Lower lobe of right lung (tissue), 2 donors: ENCODE results near the gene ZNF343. TPM values are rescaled to one million over a fixed set of nuclear protein-coding genes. Genes with fewer than 3 reads are reported as not detected.

Experiments used
- ATAC-seq, 2 donors: fragments of 200-7000 bp; cut with Tn5 transposase; one replicate each; pipeline ENCODE4 v1.9.1; 2020 to 2022; ENCODE audit warnings: mild to moderate bottlenecking in 2 of 2, moderate library complexity in 2 of 2
- DNase-seq: peaks from one replicate; pipeline ENCODE4 v3.0.0-alpha.2; 2020
- H3K27ac ChIP-seq: fragments of 200-600 bp; one replicate; pipeline ENCODE4 v1.8.0; 2022
- H3K27me3 ChIP-seq: fragments of 200-600 bp; one replicate; pipeline ENCODE4 v1.8.0; 2022; ENCODE audit warnings: low read depth
- H3K36me3 ChIP-seq: fragments of 200-600 bp; one replicate; pipeline ENCODE4 v1.8.0; 2022; ENCODE audit warnings: mild to moderate bottlenecking
- H3K4me1 ChIP-seq: fragments of 200-600 bp; one replicate; pipeline ENCODE4 v1.8.0; 2022
- H3K4me3 ChIP-seq: fragments of 200-600 bp; one replicate; pipeline ENCODE4 v1.8.0; 2022; ENCODE audit warnings: mild to moderate bottlenecking
- H3K9me3 ChIP-seq: fragments of 200-600 bp; one replicate; pipeline ENCODE4 v1.8.0; 2022
- intact Hi-C: fragments of 100-400 bp; cut with DNase I; formaldehyde crosslinking; loops from one replicate; pipeline ENCODE4 v1.11.0; 2022
- long read RNA-seq: library from polyadenylated mRNA; unstranded; transcript quantifications from one replicate; pipeline ENCODE4 v2.0.0, GENCODE V29; 2021
- total RNA-seq: library from RNA; stranded (reverse); fragmentation: NEBNext Ultra II Directional; extraction: Animal tissue kit (Norgen Biotek cat#: 25700); gene quantifications from one replicate; pipeline ENCODE4 v1.2.1, GENCODE V29; 2021
- TF ChIP-seq, protein P1 (sequence below): fragments of 200-600 bp; IDR thresholded peaks from one replicate; pipeline ENCODE4 v1.8.0; 2022; ENCODE audit warnings: antibody characterized with exemption, mild to moderate bottlenecking
- donor health status: DM: no; HTN: yes; CAD: no; lungs with severe emphysema.

ZNF343 gene
- 8.8 TPM for total RNA-seq
- long read RNA-seq, transcript ZNF343-201 (6 exons, 3,632 nt), result major isoform, 6 of 25 reads
- long read RNA-seq, partial matches to known transcripts, result 3 of 25 reads
- long read RNA-seq, other reads (novel, unspliced or antisense), result 15 of 25 reads

DNA sequence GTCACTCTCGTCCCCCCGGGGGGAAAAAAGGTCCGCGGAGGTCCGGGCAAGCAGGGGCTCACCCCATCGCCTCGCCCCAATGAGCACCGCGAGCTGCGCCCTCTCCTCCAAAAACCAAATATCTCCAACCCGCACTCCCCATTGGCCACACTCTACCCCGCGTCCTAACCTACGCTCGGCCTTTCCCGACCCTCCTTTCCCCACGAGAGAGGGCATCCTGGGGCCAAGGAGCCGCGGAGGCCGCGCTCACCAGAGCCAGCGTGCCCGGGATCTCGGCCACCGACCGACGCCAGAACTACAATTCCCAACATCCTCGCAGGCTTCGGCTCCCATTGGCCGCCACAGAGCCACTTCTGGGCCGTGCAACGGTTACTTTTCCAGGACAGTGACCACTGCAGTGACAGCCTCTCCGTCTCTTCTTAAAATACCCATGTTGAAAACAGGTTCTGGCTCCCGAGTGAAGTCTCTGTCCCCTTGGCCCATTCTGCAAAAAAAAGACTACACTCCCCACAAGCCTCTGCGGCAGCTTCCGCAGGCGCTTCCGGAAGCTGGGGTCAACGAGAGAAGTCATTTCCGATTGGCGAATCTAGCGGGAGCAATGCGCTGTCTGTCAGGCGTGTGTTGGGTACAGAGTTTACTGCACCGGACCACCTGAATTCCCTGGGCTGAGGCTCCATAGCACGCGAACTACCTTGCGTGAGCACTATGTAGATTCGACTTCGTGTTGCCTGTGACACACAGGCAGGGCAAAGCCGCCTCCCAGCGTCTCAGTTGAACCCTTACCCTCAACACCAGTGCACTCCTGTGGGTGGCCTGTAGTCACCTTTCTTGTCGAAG, at the start of gene ZNF343:
Gene ZNF343, minus strand, starts transcription at position 285 of the 837 bp plus-strand sequence. CDS start 15,020 bp downstream, outside the sequence.
- Histone ChIP-seq H3K36me3 (no peaks in the 10 kb centered on the region), H3K9me3 (no peaks in the 10 kb centered on the region), H3K4me3 (peak within 1 kb of the TSS; percentile 88), H3K27me3 (no peaks in the 10 kb centered on the region), H3K27ac (peak within 1 kb of the TSS; percentile 89), H3K4me1 (peaks cover 15% of the 10 kb centered on the region)
- intact Hi-C loops, result no loop called here
- peak; percentile 85 for DNase-seq
- ATAC-seq, result peak; percentile 96 to 98
- TF ChIP-seq, protein P1, sequence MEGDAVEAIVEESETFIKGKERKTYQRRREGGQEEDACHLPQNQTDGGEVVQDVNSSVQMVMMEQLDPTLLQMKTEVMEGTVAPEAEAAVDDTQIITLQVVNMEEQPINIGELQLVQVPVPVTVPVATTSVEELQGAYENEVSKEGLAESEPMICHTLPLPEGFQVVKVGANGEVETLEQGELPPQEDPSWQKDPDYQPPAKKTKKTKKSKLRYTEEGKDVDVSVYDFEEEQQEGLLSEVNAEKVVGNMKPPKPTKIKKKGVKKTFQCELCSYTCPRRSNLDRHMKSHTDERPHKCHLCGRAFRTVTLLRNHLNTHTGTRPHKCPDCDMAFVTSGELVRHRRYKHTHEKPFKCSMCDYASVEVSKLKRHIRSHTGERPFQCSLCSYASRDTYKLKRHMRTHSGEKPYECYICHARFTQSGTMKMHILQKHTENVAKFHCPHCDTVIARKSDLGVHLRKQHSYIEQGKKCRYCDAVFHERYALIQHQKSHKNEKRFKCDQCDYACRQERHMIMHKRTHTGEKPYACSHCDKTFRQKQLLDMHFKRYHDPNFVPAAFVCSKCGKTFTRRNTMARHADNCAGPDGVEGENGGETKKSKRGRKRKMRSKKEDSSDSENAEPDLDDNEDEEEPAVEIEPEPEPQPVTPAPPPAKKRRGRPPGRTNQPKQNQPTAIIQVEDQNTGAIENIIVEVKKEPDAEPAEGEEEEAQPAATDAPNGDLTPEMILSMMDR, result no peak

DNA sequence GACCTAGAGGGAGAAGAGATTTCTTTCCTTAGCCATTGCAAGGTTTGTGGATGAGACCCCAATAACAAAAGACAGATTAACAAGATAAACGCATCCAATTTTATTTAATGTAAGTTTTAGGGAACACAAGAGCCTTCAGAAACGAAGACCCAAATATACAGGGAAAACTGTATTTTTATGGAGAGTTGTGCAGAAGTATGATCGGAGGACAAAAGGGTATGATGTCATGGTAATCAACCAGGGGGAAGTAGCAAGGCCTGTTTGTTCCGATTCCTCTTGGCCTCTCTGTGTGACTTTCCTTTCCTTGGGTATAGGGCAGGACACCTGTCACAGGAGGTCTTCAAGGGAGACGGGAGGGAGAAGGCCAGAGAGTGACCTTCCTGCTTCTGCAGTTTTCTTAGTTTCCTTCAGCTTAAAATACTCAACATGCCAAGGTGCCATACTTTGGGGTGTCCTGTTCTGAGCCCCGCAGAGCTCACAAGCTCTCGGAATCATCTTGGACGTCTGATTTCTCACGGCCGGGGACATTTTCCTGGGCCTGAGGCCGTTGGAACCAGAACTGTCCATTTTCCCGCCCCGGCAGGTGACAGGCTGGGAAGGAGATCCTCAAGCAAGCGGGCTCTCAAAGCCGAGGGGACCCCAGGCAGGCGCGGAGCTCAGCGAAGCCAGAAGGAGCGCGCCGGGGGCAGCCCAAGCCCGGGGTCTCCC, 49.3 kb upstream of the ZNF343 start:
- Histone ChIP-seq H3K4me3 (no peak overlapping the region), H3K27me3 (peaks cover 72% of the 10 kb centered on the region), H3K36me3 (no peaks in the 10 kb centered on the region), H3K9me3 (no peaks in the 10 kb centered on the region), H3K27ac (no peak overlapping the region), H3K4me1 (peaks cover 9% of the 10 kb centered on the region)
- intact Hi-C loops, result no loop called here
- TF ChIP-seq, protein P1, result no peak
- DNase-seq (no peak), ATAC-seq (peak in 1 of 2 donors; percentile 15)

DNA sequence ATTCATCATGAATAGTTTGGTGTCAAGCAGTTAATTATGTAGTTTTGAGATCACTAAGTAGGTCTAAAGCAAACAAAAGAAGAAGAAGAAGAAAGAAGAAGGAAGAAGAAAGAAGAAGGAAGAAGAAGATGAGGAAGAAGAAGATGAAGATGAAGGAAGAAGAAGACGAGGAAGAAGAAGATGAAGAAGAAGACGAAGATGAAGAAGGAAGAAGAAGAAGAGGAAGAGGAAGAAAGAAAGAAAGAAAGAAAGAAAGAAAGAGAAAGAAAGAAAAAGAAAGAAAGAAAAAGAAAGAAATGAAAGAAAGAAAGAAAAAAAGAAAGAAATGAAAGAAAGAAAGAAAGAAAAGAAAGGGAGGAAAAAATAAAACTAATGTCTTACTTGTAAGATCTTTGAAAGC, 36.9 kb upstream of the ZNF343 start:
- TF ChIP-seq, protein P1, result no peak
- ATAC-seq (no peak), DNase-seq (no peak)
- no peak overlapping the region for H3K4me3 ChIP-seq
- no peaks in the 10 kb centered on the region for H3K9me3 ChIP-seq
- no peaks in the 10 kb centered on the region for H3K4me1 ChIP-seq
- no peak overlapping the region for H3K27ac ChIP-seq
- no peaks in the 10 kb centered on the region for H3K36me3 ChIP-seq
- peaks cover 13% of the 10 kb centered on the region for H3K27me3 ChIP-seq
- intact Hi-C loops, result no loop called here

DNA sequence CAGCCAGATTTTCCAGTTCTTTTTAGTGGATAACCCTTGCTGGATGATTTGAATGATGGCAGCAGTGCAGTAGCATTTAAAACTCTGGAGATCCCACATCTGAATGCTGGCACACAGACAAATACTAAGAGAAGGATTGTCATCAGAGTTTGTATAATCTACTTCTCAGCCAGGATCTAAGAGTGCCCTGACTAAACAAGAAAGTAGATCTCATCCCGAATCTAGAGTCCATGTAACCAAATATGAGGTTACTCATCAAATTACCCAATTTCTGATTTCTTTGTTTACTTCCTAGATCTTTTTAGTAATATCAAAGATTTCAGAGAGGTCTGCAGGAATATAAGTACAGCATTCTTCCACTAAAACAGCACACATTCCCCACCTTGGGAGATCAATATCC, 35.5 kb upstream of the ZNF343 start:
- peaks cover 16% of the 10 kb centered on the region for H3K27me3 ChIP-seq
- no peak overlapping the region for H3K27ac ChIP-seq
- intact Hi-C loops, result no loop called here
- no peaks in the 10 kb centered on the region for H3K36me3 ChIP-seq
- TF ChIP-seq, protein P1, result no peak
- DNase-seq (no peak), ATAC-seq (no peak)
- H3K4me3 ChIP-seq, result no peak overlapping the region
- no peaks in the 10 kb centered on the region for H3K9me3 ChIP-seq
- H3K4me1 ChIP-seq, result no peaks in the 10 kb centered on the region

DNA sequence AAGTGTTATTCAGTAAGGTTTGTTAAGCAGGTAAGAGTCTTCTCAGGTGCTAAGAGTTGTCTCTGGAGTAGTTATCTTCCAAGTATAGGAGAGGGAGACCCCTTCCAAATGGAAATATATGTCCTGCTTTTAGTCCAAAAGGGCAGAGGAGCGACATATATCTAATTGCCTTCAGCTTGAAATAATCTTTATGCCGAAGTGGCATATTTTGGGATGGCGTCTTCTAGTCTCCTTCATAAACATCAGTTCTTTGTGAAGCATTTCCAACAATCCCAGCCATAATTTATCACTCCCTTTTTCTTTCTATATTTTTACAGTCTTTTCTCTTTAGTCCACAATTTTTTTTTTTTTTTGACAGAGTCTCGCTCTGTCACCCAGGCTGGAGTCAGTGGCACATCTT, 33.6 kb upstream of the ZNF343 start:
- TF ChIP-seq, protein P1, result no peak

More for the DNA sequence above, 33.6 kb upstream of the ZNF343 start:
- H3K27ac ChIP-seq, result no peak overlapping the region
- no peak for DNase-seq
- peaks cover 25% of the 10 kb centered on the region for H3K27me3 ChIP-seq
- no peak for ATAC-seq
- no peak overlapping the region for H3K4me3 ChIP-seq
- H3K4me1 ChIP-seq, result no peaks in the 10 kb centered on the region
- H3K9me3 ChIP-seq, result no peaks in the 10 kb centered on the region
- H3K36me3 ChIP-seq, result no peaks in the 10 kb centered on the region
- intact Hi-C loops, result no loop called here
